Raji (cell line): Measurements from ENCODE around the gene CELSR2.

ENCODE experiments used
- POLR2A ChIP-seq: IDR thresholded peaks from 2 replicates; pipeline ENCODE4 v1.6.1; 2011; ENCODE audit warnings: low read depth, low read length, control low read depth; ENCODE audit not compliant: insufficient read depth

The CELSR2 gene

DNA sequence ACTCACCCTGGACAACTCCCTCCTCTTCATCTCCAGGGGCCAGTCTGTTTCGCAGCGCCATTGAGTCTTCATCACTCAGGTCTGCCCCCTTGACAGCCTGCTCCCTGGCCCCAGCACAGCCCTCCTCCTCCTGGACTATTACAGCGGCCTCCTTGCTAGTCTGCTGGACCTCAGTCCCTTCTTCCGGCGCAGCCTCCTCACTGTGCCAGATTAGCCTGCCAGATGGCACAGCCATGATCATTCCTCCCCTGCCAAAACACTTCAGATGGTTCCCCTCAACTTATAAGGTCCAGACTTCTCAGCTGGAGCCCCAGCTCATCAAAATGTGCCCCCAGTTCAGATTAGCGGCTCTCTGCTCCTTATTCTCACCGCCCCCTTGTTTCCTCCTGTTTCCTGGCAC is 7.0 kb upstream of the CELSR2 start:
- no peak for TF ChIP-seq POLR2A

GRCh38 chr1:109243221-109243620 is 6.1 kb upstream of the CELSR2 start:
- TF ChIP-seq POLR2A = no peak

- no peak for TF ChIP-seq POLR2A
Measured at GRCh38 chr1:109243860-109244552, 5.3 kb upstream of the CELSR2 start.

DNA sequence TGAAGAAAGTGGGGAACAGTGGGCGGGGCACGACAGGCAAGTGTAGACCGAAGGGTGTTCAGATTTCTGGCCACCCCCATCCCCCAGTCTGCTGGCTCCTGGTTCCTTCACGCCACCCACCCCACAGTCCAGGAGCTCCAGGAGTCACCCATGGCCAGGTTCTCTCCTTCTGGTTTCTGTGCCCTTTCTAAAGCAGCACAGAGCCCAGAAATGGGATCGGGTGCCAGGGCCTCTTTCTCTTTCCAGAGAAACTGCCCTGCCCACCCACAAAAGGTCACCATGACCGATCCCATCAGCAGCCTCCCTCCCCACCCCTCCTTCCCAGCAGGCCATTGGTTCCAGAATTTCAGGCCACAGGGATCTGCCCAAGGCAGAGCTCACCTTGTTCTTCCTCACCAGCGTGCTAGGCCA is 3.2 kb upstream of the CELSR2 start:
- TF ChIP-seq POLR2A = no peak

- TF ChIP-seq POLR2A = no peak
Measured at GRCh38 chr1:109247401-109248365, 1.7 kb upstream of the CELSR2 start.

DNA sequence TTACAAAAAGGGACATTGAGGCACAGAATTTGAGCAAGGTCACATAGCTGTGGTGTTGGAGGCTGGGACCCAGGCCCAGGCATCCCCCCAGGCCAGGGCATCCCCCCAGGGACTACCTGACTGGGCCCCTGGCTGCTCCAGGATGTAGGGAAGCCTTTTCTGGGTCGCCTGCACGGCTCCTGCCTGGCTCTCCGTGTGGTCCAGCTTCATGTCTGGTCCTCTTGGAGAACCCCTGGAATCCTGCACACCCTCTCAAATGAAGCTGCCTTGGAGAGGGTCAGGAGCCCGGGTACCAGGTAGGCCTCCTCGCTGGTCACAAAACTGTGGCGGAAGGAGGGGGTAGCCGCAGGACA is 919 bp upstream of the CELSR2 start:
- no peak for TF ChIP-seq POLR2A

GRCh38 chr1:109249654-109250401 is 489 bp downstream of the CELSR2 start:
- TF ChIP-seq POLR2A = no peak

DNA sequence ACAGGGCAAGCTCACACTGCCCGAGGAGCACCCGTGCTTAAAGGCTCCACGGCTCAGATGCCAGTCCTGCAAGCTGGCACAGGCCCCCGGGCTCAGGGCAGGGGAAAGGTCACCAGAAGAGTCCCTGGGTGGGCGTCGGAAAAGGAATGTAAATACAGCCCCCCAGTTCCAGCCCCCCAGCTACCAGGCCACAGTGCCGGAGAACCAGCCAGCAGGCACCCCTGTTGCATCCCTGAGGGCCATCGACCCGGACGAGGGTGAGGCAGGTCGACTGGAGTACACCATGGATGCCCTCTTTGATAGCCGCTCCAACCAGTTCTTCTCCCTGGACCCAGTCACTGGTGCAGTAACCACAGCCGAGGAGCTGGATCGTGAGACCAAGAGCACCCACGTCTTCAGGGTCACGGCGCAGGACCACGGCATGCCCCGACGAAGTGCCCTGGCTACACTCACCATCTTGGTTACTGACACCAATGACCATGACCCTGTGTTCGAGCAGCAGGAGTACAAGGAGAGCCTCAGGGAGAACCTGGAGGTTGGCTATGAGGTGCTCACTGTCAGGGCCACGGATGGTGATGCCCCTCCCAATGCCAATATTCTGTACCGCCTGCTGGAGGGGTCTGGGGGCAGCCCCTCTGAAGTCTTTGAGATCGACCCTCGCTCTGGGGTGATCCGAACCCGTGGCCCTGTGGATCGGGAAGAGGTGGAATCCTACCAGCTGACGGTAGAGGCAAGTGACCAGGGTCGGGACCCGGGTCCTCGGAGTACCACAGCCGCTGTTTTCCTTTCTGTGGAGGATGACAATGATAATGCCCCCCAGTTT is 1.3 kb downstream of the CELSR2 start:
- TF ChIP-seq POLR2A = no peak

GRCh38 chr1:109251277-109252166 is 2.2 kb downstream of the CELSR2 start:
- TF ChIP-seq POLR2A = no peak

DNA sequence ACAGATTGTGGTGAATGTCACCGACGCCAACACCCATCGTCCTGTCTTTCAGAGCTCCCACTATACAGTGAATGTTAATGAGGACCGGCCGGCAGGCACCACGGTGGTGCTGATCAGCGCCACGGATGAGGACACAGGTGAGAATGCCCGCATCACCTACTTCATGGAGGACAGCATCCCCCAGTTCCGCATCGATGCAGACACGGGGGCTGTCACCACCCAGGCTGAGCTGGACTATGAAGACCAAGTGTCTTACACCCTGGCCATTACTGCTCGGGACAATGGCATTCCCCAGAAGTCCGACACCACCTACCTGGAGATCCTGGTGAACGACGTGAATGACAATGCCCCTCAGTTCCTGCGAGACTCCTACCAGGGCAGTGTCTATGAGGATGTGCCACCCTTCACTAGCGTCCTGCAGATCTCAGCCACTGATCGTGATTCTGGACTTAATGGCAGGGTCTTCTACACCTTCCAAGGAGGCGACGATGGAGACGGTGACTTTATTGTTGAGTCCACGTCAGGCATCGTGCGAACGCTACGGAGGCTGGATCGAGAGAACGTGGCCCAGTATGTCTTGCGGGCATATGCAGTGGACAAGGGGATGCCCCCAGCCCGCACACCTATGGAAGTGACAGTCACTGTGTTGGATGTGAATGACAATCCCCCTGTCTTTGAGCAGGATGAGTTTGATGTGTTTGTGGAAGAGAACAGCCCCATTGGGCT is 3.0 kb downstream of the CELSR2 start:
- TF ChIP-seq POLR2A = no peak

DNA sequence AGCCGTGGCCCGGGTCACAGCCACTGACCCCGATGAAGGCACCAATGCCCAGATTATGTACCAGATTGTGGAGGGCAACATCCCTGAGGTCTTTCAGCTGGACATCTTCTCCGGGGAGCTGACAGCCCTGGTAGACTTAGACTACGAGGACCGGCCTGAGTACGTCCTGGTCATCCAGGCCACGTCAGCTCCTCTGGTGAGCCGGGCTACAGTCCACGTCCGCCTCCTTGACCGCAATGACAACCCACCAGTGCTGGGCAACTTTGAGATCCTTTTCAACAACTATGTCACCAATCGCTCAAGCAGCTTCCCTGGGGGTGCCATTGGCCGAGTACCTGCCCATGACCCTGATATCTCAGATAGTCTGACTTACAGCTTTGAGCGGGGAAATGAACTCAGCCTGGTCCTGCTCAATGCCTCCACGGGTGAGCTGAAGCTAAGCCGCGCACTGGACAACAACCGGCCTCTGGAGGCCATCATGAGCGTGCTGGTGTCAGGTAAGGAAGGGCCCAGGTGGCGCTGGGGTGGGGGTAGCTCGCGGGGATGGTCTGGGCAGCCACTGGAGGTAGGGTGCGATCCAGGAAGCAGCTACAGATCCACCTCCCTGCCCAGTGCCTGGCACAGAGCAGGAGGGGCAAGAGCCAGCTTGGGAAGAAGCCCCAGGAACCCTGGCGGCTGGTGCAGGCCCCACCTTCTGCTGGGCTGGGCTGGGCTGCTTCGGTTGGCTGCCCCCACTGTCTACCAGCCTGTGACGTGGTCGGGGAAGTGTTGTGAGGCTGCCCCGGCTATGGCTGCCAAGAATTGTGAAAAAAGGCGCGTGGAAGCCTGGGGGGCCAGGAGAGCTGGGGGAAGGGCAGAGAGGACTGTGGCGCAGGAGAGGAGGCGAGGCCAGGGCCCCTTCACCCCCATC is 3.8 kb downstream of the CELSR2 start:
- TF ChIP-seq POLR2A = no peak
